Measurements from ENCODE around the gene ETS2.

GRCh38 chr21:38849776-38850175 lies 44.0 kb downstream of the ETS2 start:
- TF ChIP-seq CTCF (IDR thresholded peaks at IDR 0.05; ENCODE audit: low read length) (no peak), EZH2 (optimal IDR thresholded peaks at IDR 0.05; ENCODE audit: low read depth, low read length) (no peak), EZH2phosphoT487 (IDR thresholded peaks at IDR 0.05; ENCODE audit: low read length) (no peak)
